Karpas-422 (cell line): Measurements from ENCODE around the gene APLP1. TPM values are rescaled to one million over a fixed set of nuclear protein-coding genes. Genes with fewer than 3 reads are reported as not detected.
"Not testable (repeated sequence)": the region's sequence is repeated elsewhere in the genome, so short reads cannot be mapped to it uniquely, and the experiment has no call there.

Experiments used
- DNase-seq: peaks from one replicate; pipeline ENCODE4 v3.0.0-alpha.2; 2015
- H2AFZ ChIP-seq: fragments of 200-600 bp; sonication (generic); 2 replicates; pipeline ENCODE4 v1.6.1; 2014; ENCODE audit warnings: antibody characterized with exemption, low read length, mixed read lengths
- H3K27ac ChIP-seq: fragments of 200-600 bp; sonication (generic); 2 replicates; pipeline ENCODE4 v1.5.1; 2014; ENCODE audit warnings: mild to moderate bottlenecking, low read length, moderate library complexity
- H3K27me3 ChIP-seq: fragments of 200-600 bp; sonication (generic); 2 replicates; pipeline ENCODE4 v1.6.1; 2014; ENCODE audit warnings: low read length, mixed read lengths
- H3K36me3 ChIP-seq: fragments of 200-600 bp; sonication (generic); 2 replicates; pipeline ENCODE4 v1.6.1; 2014; ENCODE audit warnings: low read length, mixed read lengths; ENCODE audit not compliant: insufficient read depth
- H3K4me1 ChIP-seq: fragments of 200-600 bp; sonication (generic); 2 replicates; pipeline ENCODE4 v1.6.1; 2014; ENCODE audit warnings: mild to moderate bottlenecking, low read length, mixed read lengths
- H3K4me2 ChIP-seq: fragments of 200-600 bp; sonication (generic); 2 replicates; pipeline ENCODE4 v1.6.1; 2014; ENCODE audit warnings: low read length, low read depth, mild to moderate bottlenecking; ENCODE audit not compliant: poor library complexity, severe bottlenecking
- H3K4me3 ChIP-seq: fragments of 200-600 bp; sonication (generic); 2 replicates; pipeline ENCODE4 v1.5.1; 2014; ENCODE audit warnings: mild to moderate bottlenecking, antibody characterized with exemption, low read length, mixed read lengths
- H3K79me2 ChIP-seq: fragments of 200-600 bp; sonication (generic); 2 replicates; pipeline ENCODE4 v1.6.1; 2014; ENCODE audit warnings: mild to moderate bottlenecking, low read length, mixed read lengths
- H3K9ac ChIP-seq: fragments of 200-600 bp; sonication (generic); 2 replicates; pipeline ENCODE4 v1.6.0; 2014; ENCODE audit warnings: low read length
- H3K9me2 ChIP-seq: fragments of 200-600 bp; sonication (generic), shearing (Covaris generic); replicated peaks from 2 replicates; pipeline ENCODE4 v1.6.0; 2014; ENCODE audit warnings: mild to moderate bottlenecking, low read length, moderate library complexity; ENCODE audit not compliant: insufficient read depth
- H3K9me3 ChIP-seq: fragments of 300-700, 200-600 bp; sonication (generic); 2 replicates; pipeline ENCODE4 v1.6.1; 2014; ENCODE audit warnings: low read length, mixed read lengths
- H4K20me1 ChIP-seq: fragments of 200-600 bp; sonication (generic); 2 replicates; pipeline ENCODE4 v1.6.1; 2014; ENCODE audit warnings: mild to moderate bottlenecking, antibody characterized with exemption, low read length, low read depth; ENCODE audit not compliant: insufficient read depth
- total RNA-seq: library from RNA; depleted of rRNA; stranded (reverse); fragments of >200 nt; shearing (Covaris generic); gene quantifications from 2 replicates; pipeline ENCODE4 v1.2.3, GENCODE V29; 2014; ENCODE audit warnings: low replicate concordance

Gene APLP1
- total RNA-seq, 1 experiment from 2014 or later = 9.9 TPM

DNA sequence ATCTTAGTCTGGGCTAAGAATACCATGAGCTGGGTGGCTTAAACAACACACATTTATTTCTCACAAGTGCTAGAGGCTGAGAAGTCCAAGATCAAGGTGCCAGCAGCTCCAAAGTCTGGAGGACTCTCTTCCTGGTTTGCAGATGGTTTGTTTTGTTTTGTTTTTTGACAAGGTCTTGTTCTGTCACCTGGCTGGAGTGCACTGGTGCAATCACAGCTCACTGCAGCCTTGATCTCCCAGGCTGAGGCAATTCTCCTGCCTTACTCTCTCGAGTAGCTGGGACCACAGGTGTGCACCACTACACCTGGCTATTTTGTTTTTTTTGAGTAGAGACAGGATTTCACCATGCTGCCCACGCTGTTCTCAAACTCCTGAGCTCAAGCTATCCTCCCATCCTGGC lies 15.5 kb downstream of the APLP1 start:
- H2AFZ ChIP-seq = no peak overlapping the region
- H3K9me2 ChIP-seq = no peaks in the 10 kb centered on the region
- H3K27ac ChIP-seq = no peak overlapping the region
- no peaks in the 10 kb centered on the region for H4K20me1 ChIP-seq
- no peaks in the 10 kb centered on the region for H3K79me2 ChIP-seq
- no peak for DNase-seq
- H3K9ac ChIP-seq = no peak overlapping the region
- H3K36me3 ChIP-seq = no peaks in the 10 kb centered on the region
- H3K4me2 ChIP-seq = no peak overlapping the region
- H3K4me3 ChIP-seq = no peak overlapping the region
- no peaks in the 10 kb centered on the region for H3K9me3 ChIP-seq
- H3K27me3 ChIP-seq = no peaks in the 10 kb centered on the region
- H3K4me1 ChIP-seq = peaks cover 9% of the 10 kb centered on the region

DNA sequence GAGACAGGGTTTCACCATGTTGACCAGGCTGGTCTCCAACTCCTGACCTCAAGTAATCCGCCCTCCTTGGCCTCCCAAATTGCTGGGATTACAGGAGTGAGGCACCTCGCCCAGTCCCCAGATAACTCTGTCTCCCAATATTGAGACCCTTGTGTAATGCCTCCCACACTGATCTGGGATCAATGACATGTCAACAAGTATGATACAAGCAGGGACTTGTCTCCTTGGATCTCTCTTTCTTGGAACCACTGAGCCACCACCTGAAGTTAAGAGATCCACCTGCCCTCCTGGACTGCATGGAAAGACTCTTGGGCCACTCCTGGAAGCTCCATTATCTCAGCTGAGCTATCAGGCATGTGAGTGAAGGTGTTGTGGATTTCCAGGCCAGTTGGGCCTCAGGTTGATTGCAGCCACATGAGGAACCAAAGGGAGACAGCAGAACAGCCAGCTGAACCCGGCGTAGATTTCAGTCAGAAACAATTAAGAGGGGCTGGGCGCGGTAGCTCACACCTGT lies 16.9 kb downstream of the APLP1 start:
- peaks cover 6% of the 10 kb centered on the region for H3K4me1 ChIP-seq
- H3K27ac ChIP-seq = no peak overlapping the region
- H3K79me2 ChIP-seq = no peaks in the 10 kb centered on the region
- H3K27me3 ChIP-seq = no peaks in the 10 kb centered on the region
- no peaks in the 10 kb centered on the region for H3K9me3 ChIP-seq
- DNase-seq = no peak
- no peaks in the 10 kb centered on the region for H4K20me1 ChIP-seq
- no peaks in the 10 kb centered on the region; the same call in 1 of the 2 replicates for H3K36me3 ChIP-seq
- H3K4me3 ChIP-seq = no peak overlapping the region
- H3K4me2 ChIP-seq = no peak overlapping the region
- no peak overlapping the region for H2AFZ ChIP-seq
- no peak overlapping the region for H3K9ac ChIP-seq
- H3K9me2 ChIP-seq = no peaks in the 10 kb centered on the region

GRCh38 chr19:35885904-35886303 lies 17.5 kb downstream of the APLP1 start:
- H2AFZ ChIP-seq = no peak overlapping the region
- H3K4me1 ChIP-seq = peaks cover 6% of the 10 kb centered on the region
- H3K4me3 ChIP-seq = no peak overlapping the region
- H3K9ac ChIP-seq = no peak overlapping the region
- H4K20me1 ChIP-seq = no peaks in the 10 kb centered on the region
- H3K9me2 ChIP-seq = no peaks in the 10 kb centered on the region
- no peaks in the 10 kb centered on the region for H3K79me2 ChIP-seq
- H3K4me2 ChIP-seq = no peak overlapping the region
- H3K36me3 ChIP-seq = peaks cover under 1% of the 10 kb centered on the region
- DNase-seq = no peak
- no peaks in the 10 kb centered on the region for H3K27me3 ChIP-seq
- no peaks in the 10 kb centered on the region for H3K9me3 ChIP-seq
- no peak overlapping the region for H3K27ac ChIP-seq

- Histone ChIP-seq H3K36me3 (peaks cover 3% of the 10 kb centered on the region), H4K20me1 (no peaks in the 10 kb centered on the region)
- DNase-seq = no peak
These were observed 18.8 kb downstream of the APLP1 start for GRCh38 chr19:35887197-35887596.

DNA sequence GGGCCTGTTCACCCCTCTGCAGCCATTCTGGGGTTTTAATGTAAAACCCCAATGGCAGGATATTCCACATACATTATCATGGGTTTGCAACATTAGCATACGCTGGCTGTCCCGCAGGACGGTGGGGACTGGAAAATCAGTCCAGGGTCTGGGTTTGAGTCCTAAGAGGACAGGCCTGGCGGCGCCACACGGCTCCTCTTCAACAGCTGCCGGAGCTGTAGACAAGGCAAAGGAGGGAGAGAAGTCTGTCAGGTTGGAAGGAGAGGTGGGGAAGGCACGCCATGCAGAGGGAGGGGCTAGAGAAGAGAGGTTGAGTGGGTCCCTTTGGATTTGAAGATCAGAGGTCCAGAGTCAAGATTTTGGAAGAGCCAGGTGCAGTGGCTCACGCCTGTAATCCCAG lies 20.0 kb downstream of the APLP1 start:
- Histone ChIP-seq H3K9ac (no peak overlapping the region), H3K4me2 (no peak overlapping the region), H3K4me1 (no peaks in the 10 kb centered on the region), H4K20me1 (no peaks in the 10 kb centered on the region), H3K27me3 (no peaks in the 10 kb centered on the region), H3K27ac (no peak overlapping the region), H3K4me3 (no peak overlapping the region), H3K9me3 (no peaks in the 10 kb centered on the region), H3K9me2 (no peaks in the 10 kb centered on the region), H2AFZ (no peak overlapping the region), H3K79me2 (no peaks in the 10 kb centered on the region), H3K36me3 (peaks cover 3% of the 10 kb centered on the region)
- no peak for DNase-seq

More at GRCh38 chr19:35887197-35887596, 18.8 kb downstream of the APLP1 start:
- no peak overlapping the region for H3K4me3 ChIP-seq
- H3K4me1 ChIP-seq = peaks cover 6% of the 10 kb centered on the region
- no peak overlapping the region for H3K27ac ChIP-seq
- H2AFZ ChIP-seq = no peak overlapping the region
- no peaks in the 10 kb centered on the region for H3K9me2 ChIP-seq
- no peaks in the 10 kb centered on the region for H3K79me2 ChIP-seq
- H3K4me2 ChIP-seq = no peak overlapping the region
- H3K9ac ChIP-seq = no peak overlapping the region
- H3K9me3 ChIP-seq = no peaks in the 10 kb centered on the region
- H3K27me3 ChIP-seq = no peaks in the 10 kb centered on the region

DNA sequence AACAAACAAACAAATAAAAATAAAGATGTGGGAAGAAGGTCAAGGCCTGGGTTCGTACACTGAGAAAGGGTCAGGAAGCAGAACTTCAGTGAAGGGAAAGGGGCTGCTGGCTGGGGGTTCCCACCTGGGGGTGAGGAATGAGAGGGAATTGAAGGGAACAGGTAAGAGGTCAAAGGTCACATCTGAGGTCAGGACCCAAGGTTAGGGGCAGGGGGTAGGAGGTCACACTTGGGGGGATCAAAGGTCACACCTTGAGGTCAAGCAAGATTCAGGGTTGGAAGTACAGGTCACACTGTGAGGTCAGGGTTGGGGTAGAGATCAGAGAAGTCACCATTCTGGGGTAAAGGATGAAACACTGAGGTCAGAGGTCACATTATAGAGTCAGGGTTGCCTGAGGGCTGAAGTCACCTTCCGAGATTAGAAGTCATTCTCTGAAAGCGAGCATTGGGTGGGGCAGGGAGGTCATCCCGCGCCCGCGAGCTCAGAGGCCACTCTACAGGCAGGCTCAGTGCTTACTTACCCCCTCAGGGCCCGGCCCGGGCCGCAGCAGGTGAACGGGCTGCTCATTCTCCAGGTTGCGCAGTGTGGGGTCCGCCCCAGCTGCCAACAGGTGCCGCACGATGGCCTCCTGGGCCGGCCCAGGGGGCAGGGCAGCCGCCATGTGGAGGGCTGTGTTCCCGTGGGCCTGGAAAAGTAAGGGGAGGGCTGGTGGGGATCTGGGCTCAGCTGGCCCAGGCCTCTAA lies 21.2 kb downstream of the APLP1 start:
- no peak overlapping the region for H3K9ac ChIP-seq
- H2AFZ ChIP-seq = no peak overlapping the region
- H3K79me2 ChIP-seq = no peaks in the 10 kb centered on the region
- H3K9me2 ChIP-seq = no peaks in the 10 kb centered on the region
- H4K20me1 ChIP-seq = no peaks in the 10 kb centered on the region
- H3K4me3 ChIP-seq = no peak overlapping the region
- no peaks in the 10 kb centered on the region for H3K4me1 ChIP-seq
- H3K9me3 ChIP-seq = no peaks in the 10 kb centered on the region
- H3K4me2 ChIP-seq = no peak overlapping the region
- H3K36me3 ChIP-seq = peaks cover 3% of the 10 kb centered on the region
- H3K27ac ChIP-seq = no peak overlapping the region
- no peaks in the 10 kb centered on the region for H3K27me3 ChIP-seq
- no peak for DNase-seq

GRCh38 chr19:35890113-35890650 lies 21.8 kb downstream of the APLP1 start:
- H3K79me2 ChIP-seq = no peaks in the 10 kb centered on the region
- no peaks in the 10 kb centered on the region for H3K9me2 ChIP-seq
- no peaks in the 10 kb centered on the region for H3K27me3 ChIP-seq
- no peak for DNase-seq
- no peaks in the 10 kb centered on the region for H3K9me3 ChIP-seq
- H4K20me1 ChIP-seq = no peaks in the 10 kb centered on the region
- no peak overlapping the region for H3K4me2 ChIP-seq
- no peaks in the 10 kb centered on the region for H3K4me1 ChIP-seq
- no peak overlapping the region for H2AFZ ChIP-seq
- no peak overlapping the region for H3K4me3 ChIP-seq
- H3K9ac ChIP-seq = no peak overlapping the region
- H3K27ac ChIP-seq = no peak overlapping the region
- peaks cover 3% of the 10 kb centered on the region for H3K36me3 ChIP-seq

- H3K27ac ChIP-seq, H3K36me3 ChIP-seq: not testable (repeated sequence)
These were observed 23.4 kb downstream of the APLP1 start for GRCh38 chr19:35891819-35892218.

More at GRCh38 chr19:35891819-35892218, 23.4 kb downstream of the APLP1 start:
- not testable (repeated sequence) for H3K9ac ChIP-seq, H3K9me2 ChIP-seq, H4K20me1 ChIP-seq, H3K4me3 ChIP-seq, H3K9me3 ChIP-seq, H3K4me1 ChIP-seq, H3K4me2 ChIP-seq, H2AFZ ChIP-seq, H3K79me2 ChIP-seq, DNase-seq, H3K27me3 ChIP-seq
